A549 treated with CORT108297 at 1 μM for 4 hours (cell line): ENCODE data around the gene PSRC1. TPM values are rescaled to one million over a fixed set of nuclear protein-coding genes. Genes with fewer than 3 reads are reported as not detected.

Experiments used
- total RNA-seq: library from RNA; stranded (reverse); fragments of 200-300 nt; extraction: Qiagen RNA extraction; gene quantifications from 5 replicates; pipeline ENCODE4 v1.2.3, GENCODE V29; 2022

The PSRC1 gene
- total RNA-seq, result 18.1 to 27.7 TPM (median 25.9 TPM) in 5 replicates

DNA sequence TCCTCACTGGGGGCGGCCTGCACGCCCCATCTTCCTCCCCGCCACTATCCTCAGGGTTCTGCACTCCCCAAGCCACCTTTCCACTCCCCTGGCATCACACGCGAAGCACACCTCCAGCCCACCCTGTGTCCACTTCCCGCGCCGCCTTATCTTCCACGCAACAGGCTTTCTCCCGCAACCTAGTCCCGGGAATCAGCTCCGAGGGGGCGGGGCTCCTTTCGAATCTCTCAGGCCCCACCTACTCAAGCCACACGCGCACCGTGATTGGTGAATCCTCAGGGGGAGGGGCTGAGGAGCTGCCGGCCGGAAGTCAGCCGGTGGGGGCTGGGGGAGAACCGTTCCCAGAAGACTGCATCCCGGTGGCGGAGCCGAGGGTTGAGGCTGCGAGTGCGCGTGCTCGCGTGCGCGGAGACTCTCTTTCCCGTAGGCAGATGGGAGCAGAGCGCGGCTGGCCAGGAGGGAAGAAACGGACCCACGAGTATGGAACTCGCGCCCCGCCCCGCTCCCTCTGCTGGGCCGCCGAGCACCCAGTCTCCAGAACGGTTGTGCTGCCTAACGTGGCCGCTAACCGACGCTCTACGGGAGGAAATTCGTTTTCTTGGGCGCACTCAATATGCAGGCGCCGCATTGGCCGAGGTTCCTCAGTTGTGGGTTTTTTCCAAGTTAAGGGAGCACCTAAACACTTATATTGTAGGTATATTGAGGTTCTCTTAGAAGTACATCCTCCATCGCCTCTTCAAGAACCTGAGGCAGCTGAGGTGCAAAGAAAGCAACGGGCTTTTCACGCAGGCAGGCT lies at the start of gene PSRC1:
Gene PSRC1, minus strand, starts transcription at position 194 of the 796 bp plus-strand sequence.

GRCh38 chr1:109306832-109307273 lies 23.9 kb upstream of the PSRC1 start, which contains the start of gene MYBPHL:
Gene MYBPHL (minus strand): TSS chr1:109307011. CDS start chr1:109306991, 20 bp downstream.

GRCh38 chr1:109248797-109249629 lies 33.9 kb downstream of the PSRC1 start, which contains the start of gene CELSR2:
Gene CELSR2 (plus strand): TSS chr1:109249539. CDS start chr1:109250080, 541 bp downstream.

Other genes with a start within 250 kb of the PSRC1 start
- gene WDR47, start 241.0 kb downstream of the PSRC1 start, total RNA-seq, result 6.0 to 8.4 TPM (median 7.6 TPM) in 5 replicates
- 23.6 to 41.4 TPM (median 29.0 TPM) in 5 replicates for gene TAF13, start 207.1 kb downstream of the PSRC1 start, total RNA-seq
- 8.2 to 9.6 TPM (median 8.7 TPM) in 5 replicates for gene TMEM167B, start 192.4 kb downstream of the PSRC1 start, total RNA-seq
- 0.39 to 0.91 TPM (median 0.64 TPM) in 5 replicates for gene ELAPOR1, start 169.0 kb downstream of the PSRC1 start, total RNA-seq
- gene SARS1, start 69.2 kb downstream of the PSRC1 start, total RNA-seq, result 90.1 to 111 TPM (median 98.3 TPM) in 5 replicates
- gene CELSR2, start 33.6 kb downstream of the PSRC1 start, total RNA-seq, result 3.8 to 5.8 TPM (median 5.6 TPM) in 5 replicates
- 0.37 TPM in 1 of 5 replicates, not detected in the others for gene MYBPHL, start 23.9 kb upstream of the PSRC1 start, total RNA-seq
- gene SORT1, start 114.8 kb upstream of the PSRC1 start, total RNA-seq, result 3.1 to 4.5 TPM (median 3.3 TPM) in 5 replicates
- 101 to 118 TPM (median 107 TPM) in 5 replicates for gene PSMA5, start 143.3 kb upstream of the PSRC1 start, total RNA-seq
- gene SYPL2, start 183.4 kb upstream of the PSRC1 start, total RNA-seq, result 0.09 to 0.23 TPM (median 0.14 TPM) in 5 replicates
- gene ATXN7L2, start 200.8 kb upstream of the PSRC1 start, total RNA-seq, result 1.8 to 3.4 TPM (median 2.3 TPM) in 5 replicates
- 3.8 to 5.8 TPM (median 4.6 TPM) in 5 replicates for gene CYB561D1, start 210.9 kb upstream of the PSRC1 start, total RNA-seq
- gene AMIGO1, start 226.6 kb upstream of the PSRC1 start, total RNA-seq, result 0.84 to 1.3 TPM (median 1.2 TPM) in 5 replicates